C4-2B (cell line): ENCODE data around the gene ARL15.

ENCODE experiments used
- ZFX ChIP-seq: fragments of 450-650 bp; IDR thresholded peaks from 2 replicates; pipeline ENCODE4 v1.6.1; 2017
- TF ChIP-seq, protein P1 (sequence below): fragments of 450-650 bp; conservative IDR thresholded peaks from 2 replicates; pipeline ENCODE4 v1.5.1; 2017; ENCODE audit warnings: mild to moderate bottlenecking

DNA sequence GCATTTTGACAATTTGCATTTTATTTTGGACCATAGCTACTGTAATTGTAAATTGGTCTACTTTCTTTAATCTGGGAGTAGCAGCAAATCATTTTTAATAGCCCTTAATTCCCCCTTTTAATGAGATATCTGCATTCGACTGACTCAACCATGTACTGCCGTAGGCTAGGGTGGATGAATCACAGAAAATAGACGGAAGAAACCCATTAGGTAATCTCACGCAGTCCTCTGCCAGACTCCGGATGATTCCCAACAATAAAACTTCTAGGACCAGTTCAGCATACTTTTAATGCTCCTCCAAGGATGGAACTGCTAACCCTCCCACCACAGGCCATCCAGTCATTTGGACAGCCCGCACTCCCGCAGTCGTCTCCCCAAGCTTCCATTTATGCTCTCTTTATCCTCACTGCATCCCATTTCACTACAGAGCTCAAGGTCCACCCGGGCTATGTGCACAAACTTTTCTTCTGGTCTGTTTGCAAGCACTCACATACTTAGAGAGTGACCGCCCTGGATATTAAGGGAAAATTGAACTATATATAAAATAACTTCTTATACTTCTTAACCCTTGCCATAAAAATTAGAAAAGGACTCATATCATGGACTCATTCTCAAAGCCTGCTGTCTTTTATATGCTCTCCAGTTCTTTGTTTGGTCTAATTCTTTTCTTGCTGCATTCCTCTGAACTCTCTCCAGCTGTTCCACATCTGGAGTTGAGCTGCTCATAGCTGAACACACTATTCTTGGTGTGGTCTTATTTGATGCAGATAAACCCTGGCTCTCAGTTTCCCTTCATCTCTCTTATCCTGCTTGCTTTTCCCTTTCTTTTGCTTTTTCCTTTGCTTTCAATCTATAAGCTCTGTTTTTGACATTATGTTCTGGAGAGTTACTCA, 326.6 kb downstream of the ARL15 start:
- TF ChIP-seq, protein P1, sequence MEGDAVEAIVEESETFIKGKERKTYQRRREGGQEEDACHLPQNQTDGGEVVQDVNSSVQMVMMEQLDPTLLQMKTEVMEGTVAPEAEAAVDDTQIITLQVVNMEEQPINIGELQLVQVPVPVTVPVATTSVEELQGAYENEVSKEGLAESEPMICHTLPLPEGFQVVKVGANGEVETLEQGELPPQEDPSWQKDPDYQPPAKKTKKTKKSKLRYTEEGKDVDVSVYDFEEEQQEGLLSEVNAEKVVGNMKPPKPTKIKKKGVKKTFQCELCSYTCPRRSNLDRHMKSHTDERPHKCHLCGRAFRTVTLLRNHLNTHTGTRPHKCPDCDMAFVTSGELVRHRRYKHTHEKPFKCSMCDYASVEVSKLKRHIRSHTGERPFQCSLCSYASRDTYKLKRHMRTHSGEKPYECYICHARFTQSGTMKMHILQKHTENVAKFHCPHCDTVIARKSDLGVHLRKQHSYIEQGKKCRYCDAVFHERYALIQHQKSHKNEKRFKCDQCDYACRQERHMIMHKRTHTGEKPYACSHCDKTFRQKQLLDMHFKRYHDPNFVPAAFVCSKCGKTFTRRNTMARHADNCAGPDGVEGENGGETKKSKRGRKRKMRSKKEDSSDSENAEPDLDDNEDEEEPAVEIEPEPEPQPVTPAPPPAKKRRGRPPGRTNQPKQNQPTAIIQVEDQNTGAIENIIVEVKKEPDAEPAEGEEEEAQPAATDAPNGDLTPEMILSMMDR, result no peak
- no peak for TF ChIP-seq ZFX
